C4-2B (cell line): ENCODE data around the gene GNG3.

Source experiments
- CTCF ChIP-seq: fragments of 450-650 bp; conservative IDR thresholded peaks from 2 replicates; pipeline ENCODE4 v1.5.1; 2017; ENCODE audit warnings: mild to moderate bottlenecking
- ZFX ChIP-seq: fragments of 450-650 bp; IDR thresholded peaks from 2 replicates; pipeline ENCODE4 v1.6.1; 2017

GRCh38 chr11:62682518-62682917 is 25.0 kb upstream of the GNG3 start:
- no peak for TF ChIP-seq CTCF
- TF ChIP-seq ZFX, result no peak
